ENCODE measurements around the gene PRDM11.

PRDM11 gene

GRCh38 chr11:45252877-45253276 is 106.4 kb downstream of the PRDM11 start:
- no peak overlapping the region for H3K27ac ChIP-seq
- TF ChIP-seq, protein P1, sequence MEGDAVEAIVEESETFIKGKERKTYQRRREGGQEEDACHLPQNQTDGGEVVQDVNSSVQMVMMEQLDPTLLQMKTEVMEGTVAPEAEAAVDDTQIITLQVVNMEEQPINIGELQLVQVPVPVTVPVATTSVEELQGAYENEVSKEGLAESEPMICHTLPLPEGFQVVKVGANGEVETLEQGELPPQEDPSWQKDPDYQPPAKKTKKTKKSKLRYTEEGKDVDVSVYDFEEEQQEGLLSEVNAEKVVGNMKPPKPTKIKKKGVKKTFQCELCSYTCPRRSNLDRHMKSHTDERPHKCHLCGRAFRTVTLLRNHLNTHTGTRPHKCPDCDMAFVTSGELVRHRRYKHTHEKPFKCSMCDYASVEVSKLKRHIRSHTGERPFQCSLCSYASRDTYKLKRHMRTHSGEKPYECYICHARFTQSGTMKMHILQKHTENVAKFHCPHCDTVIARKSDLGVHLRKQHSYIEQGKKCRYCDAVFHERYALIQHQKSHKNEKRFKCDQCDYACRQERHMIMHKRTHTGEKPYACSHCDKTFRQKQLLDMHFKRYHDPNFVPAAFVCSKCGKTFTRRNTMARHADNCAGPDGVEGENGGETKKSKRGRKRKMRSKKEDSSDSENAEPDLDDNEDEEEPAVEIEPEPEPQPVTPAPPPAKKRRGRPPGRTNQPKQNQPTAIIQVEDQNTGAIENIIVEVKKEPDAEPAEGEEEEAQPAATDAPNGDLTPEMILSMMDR (conservative IDR thresholded peaks at IDR 0.05): no peak

DNA sequence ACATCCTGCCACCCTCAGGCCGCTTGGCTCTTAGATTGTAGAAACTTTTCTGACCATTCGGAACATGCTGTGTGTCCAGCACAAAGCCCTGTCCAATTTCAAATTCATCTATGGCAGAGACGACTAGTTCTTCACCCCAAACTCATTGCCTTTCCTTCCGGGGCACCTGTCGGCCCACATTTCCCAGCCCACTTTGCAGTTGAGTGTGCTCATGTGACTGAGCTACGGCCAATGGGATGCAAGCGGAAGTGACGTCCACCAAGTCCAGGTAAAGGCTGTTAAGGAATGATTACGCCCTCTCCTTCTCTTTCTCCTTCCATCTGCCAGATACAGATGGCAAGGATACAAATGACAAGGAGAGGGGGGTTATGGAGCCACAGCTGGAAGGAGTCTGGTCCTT is 107.2 kb downstream of the PRDM11 start:
- TF ChIP-seq, protein P1 (conservative IDR thresholded peaks at IDR 0.05): no peak
- H3K27ac ChIP-seq: no peak overlapping the region

GRCh38 chr11:45254070-45254469 is 107.6 kb downstream of the PRDM11 start:
- no peak overlapping the region for H3K27ac ChIP-seq
- TF ChIP-seq, protein P1 (conservative IDR thresholded peaks at IDR 0.05): no peak

- H3K27ac ChIP-seq: no peak overlapping the region
- TF ChIP-seq, protein P1 (conservative IDR thresholded peaks at IDR 0.05): no peak
Measured at GRCh38 chr11:45258982-45259530, 112.6 kb downstream of the PRDM11 start.

GRCh38 chr11:45259592-45259991 is 113.2 kb downstream of the PRDM11 start:
- TF ChIP-seq, protein P1 (conservative IDR thresholded peaks at IDR 0.05): no peak
- H3K27ac ChIP-seq: no peak overlapping the region

GRCh38 chr11:45260071-45260470 is 113.6 kb downstream of the PRDM11 start:
- H3K27ac ChIP-seq: no peak overlapping the region
- TF ChIP-seq, protein P1 (conservative IDR thresholded peaks at IDR 0.05): no peak

DNA sequence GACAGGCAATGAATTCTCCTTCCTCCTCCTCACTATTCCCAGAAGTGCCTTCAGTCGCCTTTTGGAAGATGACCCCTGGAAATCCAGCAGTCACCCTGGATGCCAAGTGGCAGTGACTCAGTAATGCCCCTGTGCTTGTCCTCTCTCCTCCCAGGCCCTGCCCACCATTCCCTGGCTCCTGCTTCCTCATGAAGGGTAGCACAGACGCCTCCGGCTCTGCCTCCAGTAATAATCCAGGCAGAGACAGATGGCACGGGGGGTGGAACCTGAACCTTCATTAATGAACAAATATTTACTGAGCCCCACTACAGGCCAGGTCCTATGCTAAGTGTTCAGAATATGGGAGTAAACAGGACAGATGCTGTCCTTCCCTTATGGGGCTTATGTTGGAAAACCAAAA is 116.5 kb downstream of the PRDM11 start:
- H3K27ac ChIP-seq: no peak overlapping the region
- TF ChIP-seq, protein P1 (conservative IDR thresholded peaks at IDR 0.05): no peak
